Adipocyte (in vitro differentiated cells): Measurements from ENCODE around the gene TRRAP.
"Not testable (repeated sequence)": the region's sequence is repeated elsewhere in the genome, so short reads cannot be mapped to it uniquely, and the experiment has no call there.

Experiments
- DNase-seq: peaks from one replicate; pipeline ENCODE4 v3.0.0-alpha.2; 2015; ENCODE audit warnings: low read depth
- H3K27me3 ChIP-seq: replicated peaks from 2 replicates; pipeline ENCODE4 v1.7.0; 2013; ENCODE audit warnings: mild to moderate bottlenecking, low read length, moderate library complexity; ENCODE audit not compliant: control insufficient read depth, insufficient read depth
- H3K36me3 ChIP-seq: 2 replicates; pipeline ENCODE4 v1.7.0; 2013; ENCODE audit warnings: low read length, mild to moderate bottlenecking, moderate library complexity; ENCODE audit not compliant: control insufficient read depth, insufficient read depth, severe bottlenecking
- H3K4me1 ChIP-seq: 2 replicates; pipeline ENCODE4 v1.7.0; 2013; ENCODE audit warnings: mild to moderate bottlenecking, low read length, moderate library complexity; ENCODE audit not compliant: control insufficient read depth, insufficient read depth
- H3K4me3 ChIP-seq: 2 replicates; pipeline ENCODE4 v1.7.0; 2013; ENCODE audit warnings: mild to moderate bottlenecking, low read length, moderate library complexity
- H3K9ac ChIP-seq: 2 replicates; pipeline ENCODE4 v1.7.0; 2013; ENCODE audit warnings: mild to moderate bottlenecking, low read length, moderate library complexity
- H3K9me3 ChIP-seq: 2 replicates; pipeline ENCODE4 v1.7.0; 2013; ENCODE audit warnings: mild to moderate bottlenecking, low read length, moderate library complexity; ENCODE audit not compliant: control insufficient read depth

Gene TRRAP

DNA sequence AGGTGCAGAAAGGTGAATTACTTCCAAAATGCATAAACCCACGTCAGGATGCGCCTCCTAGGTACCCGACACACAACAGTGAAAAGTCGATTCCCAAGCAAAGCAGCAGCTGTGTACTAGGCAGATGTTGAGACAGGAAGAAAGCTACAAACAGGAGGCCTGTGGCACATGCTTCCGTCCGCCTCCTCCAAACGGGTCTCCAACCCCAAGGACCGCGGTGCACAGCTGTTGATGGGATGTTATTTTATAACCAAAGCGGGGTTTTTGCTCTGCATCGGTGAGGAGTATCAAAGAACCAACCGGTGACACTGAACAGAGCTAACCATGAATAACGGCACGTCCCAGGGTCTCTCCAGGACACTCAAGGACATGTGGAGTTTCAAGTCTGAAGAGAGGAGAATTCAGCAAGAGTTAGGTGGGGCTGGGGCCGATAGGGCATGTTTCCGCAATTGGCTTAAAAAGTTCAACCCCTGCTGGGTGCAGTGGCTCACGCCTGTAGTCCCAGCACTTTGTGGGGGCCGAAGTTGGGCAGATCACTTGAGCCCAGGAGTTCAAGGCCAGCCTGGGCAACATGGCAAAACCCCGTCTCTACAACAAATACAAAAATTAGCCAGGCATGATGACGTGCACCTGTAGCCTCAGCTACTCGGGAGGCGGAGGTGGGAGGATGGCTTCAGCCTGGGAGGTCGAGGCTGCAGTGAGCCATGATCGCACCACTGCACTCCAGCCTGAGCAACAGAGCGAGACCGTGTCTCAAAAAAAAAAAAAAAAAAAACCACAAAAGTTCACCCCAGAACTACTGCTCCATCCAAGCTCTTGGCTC, 157.6 kb downstream of the TRRAP start:
- Histone ChIP-seq H3K27me3 (no peaks in the 10 kb centered on the region), H3K36me3 (peaks cover 75% of the 10 kb centered on the region), H3K9ac (no peak overlapping the region), H3K4me3 (no peak overlapping the region), H3K4me1 (peaks cover 24% of the 10 kb centered on the region), H3K9me3 (no peaks in the 10 kb centered on the region)
- no peak for DNase-seq

DNA sequence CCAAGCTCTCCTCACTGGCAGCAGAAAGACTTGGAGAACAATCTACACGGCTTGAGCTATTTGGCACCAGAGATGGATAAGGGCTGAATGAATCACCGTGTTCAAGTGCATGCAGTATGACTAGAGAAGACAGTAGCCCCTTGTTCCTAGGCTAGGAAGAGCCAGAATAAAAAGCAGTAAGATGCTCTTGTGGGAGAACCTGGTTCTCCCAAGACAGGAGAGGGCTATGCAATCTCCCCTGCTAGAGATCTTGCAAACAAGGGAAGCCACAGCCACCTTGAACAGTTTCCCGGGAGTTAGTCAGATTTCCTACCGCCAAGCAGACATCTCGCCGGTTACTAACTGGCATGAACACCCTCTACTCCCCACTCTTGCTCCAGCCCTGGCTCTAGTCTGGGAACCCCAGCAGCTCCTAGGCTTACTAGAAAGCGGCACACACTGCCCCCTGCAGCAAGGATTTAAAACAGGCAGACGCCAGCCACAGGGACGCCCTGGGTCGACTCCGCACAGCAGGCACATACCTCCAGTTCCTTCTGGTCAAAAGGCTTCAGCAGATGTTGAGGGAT, 158.3 kb downstream of the TRRAP start:
- H3K36me3 ChIP-seq, result peaks cover 75% of the 10 kb centered on the region
- DNase-seq, result peak; percentile 25
- H3K4me1 ChIP-seq, result peaks cover 18% of the 10 kb centered on the region
- no peaks in the 10 kb centered on the region for H3K27me3 ChIP-seq
- no peaks in the 10 kb centered on the region for H3K9me3 ChIP-seq
- H3K4me3 ChIP-seq, result no peak overlapping the region
- no peak overlapping the region for H3K9ac ChIP-seq

DNA sequence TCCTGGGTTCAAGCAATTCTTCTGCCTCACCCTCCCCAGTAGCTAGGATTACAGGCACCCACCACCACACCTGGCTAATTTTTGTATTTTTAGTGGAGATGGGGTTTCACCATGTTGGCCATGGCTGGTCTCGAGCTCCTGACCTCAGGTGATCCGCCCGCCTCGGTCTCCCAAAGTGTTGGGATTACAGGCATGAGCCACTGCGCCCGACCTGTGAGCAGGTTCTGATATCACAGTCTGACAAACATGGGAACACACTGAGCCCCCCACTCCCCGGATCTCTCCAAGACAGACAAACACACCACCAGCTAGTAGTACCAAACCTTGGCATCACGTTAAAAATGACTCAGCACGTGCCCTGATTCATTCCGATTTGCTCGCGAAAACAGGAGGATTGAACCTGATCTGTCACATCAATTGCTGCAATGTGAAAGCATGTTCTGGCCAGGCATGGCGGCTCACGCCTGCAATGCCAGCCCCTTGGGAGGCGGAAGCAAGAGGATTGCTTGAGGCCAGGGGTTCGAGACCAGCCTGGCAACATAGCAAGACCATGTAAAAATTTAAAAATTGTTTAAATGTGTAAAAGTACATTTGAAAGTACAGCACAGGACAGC, 159.1 kb downstream of the TRRAP start:
- Histone ChIP-seq H3K27me3 (no peaks in the 10 kb centered on the region), H3K9me3 (no peaks in the 10 kb centered on the region), H3K9ac (no peak overlapping the region), H3K36me3 (peaks cover 74% of the 10 kb centered on the region), H3K4me1 (peaks cover 17% of the 10 kb centered on the region), H3K4me3 (no peak overlapping the region)
- no peak for DNase-seq

DNA sequence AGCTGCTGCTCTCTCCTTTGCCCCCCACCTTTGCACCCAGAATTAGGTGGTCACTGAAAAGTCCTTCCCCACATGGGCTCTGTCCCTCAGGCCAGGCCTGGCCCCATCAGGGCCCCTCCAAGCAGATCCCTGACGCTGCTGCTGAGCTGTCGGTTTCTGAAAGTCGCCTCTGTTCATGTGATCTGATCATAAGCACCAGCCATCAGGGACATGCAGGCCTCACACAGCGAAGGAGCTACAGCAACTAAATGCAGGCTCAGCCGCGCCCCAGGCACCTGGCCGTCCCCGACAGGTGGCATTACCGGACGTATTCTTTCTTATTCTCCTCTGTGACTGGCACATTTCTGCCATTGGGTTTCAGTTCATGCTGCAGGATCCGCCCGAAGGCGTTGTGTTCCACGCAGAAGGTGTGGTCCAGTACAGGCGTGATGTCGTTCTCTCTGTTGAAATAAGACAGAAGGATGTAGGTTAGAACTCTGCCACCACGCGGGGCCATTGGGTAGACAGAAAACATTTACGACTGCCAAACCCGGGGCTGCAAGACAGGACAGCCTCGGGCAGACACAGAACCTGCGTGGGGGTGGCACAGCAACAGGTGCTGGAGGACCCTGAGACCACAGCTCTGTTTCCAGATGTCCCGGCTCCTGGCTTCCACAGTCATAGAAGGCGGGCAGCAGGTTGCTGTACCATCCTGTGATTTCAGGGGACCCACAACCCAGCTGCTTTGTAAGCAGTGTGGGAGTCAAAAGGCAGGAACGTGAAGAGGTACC, 159.9 kb downstream of the TRRAP start:
- Histone ChIP-seq H3K9ac (no peak overlapping the region), H3K4me3 (no peak overlapping the region), H3K4me1 (peaks cover 17% of the 10 kb centered on the region), H3K9me3 (no peaks in the 10 kb centered on the region), H3K27me3 (no peaks in the 10 kb centered on the region), H3K36me3 (peaks cover 72% of the 10 kb centered on the region)
- DNase-seq, result no peak

- Histone ChIP-seq H3K27me3 (no peaks in the 10 kb centered on the region), H3K4me3 (no peak overlapping the region)
Observed at GRCh38 chr7:99039384-99039891, 161.1 kb downstream of the TRRAP start.

GRCh38 chr7:99040104-99040958, 162.0 kb downstream of the TRRAP start:
- Histone ChIP-seq H3K9me3 (no peaks in the 10 kb centered on the region), H3K4me3 (no peak overlapping the region), H3K4me1 (peaks cover 17% of the 10 kb centered on the region), H3K27me3 (no peaks in the 10 kb centered on the region), H3K36me3 (peaks cover 71% of the 10 kb centered on the region), H3K9ac (peak overlapping the region; percentile 74)
- DNase-seq, result peak; percentile 95

More at GRCh38 chr7:99039384-99039891, 161.1 kb downstream of the TRRAP start:
- Histone ChIP-seq H3K9ac (no peak overlapping the region), H3K9me3 (no peaks in the 10 kb centered on the region), H3K4me1 (peaks cover 17% of the 10 kb centered on the region), H3K36me3 (peaks cover 72% of the 10 kb centered on the region)
- no peak for DNase-seq

DNA sequence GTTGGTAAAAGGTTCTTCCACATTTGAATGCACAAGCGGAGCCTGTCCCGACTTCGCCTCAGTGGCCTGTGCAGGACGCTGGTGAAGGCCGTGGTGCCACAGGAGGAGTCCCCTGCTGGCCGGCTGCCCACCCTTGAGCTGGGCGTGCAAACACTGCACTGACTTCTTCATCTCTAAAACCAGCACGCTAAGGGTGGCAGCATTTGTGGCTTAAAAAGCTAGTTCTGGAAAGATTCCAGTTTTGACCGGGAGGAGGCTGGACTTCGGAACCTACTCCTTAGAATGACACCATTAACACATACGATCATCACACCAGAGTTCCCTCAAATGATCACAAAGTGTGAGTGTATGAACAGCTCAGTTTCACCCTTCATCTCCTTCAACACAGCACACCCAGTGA, 163.2 kb downstream of the TRRAP start:
- H3K9ac ChIP-seq, result no peak overlapping the region
- no peak overlapping the region for H3K4me3 ChIP-seq
- no peak for DNase-seq
- H3K27me3 ChIP-seq, result no peaks in the 10 kb centered on the region
- H3K4me1 ChIP-seq, result peaks cover 12% of the 10 kb centered on the region
- H3K9me3 ChIP-seq, result no peaks in the 10 kb centered on the region
- H3K36me3 ChIP-seq, result peaks cover 74% of the 10 kb centered on the region

DNA sequence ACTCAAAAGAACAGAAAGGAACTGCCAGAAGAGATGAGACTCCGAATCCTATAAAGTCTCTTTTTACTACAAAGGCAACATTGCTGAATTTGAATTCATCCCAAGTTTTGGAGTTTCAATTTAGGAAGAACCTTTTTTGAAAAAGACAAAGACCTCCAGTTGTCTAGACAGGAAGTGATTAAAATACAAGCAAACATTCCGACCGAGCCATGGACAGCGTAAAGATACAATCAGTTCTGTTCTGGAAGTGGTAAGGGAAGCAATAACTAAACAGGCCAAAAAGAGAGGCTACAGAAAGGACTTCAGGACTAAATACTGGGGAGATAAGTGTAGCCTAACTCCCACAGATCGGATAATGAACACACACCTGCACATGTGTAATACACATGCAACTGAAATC, 164.6 kb downstream of the TRRAP start:
- Histone ChIP-seq H3K27me3 (no peaks in the 10 kb centered on the region), H3K36me3 (peaks cover 79% of the 10 kb centered on the region)

DNA sequence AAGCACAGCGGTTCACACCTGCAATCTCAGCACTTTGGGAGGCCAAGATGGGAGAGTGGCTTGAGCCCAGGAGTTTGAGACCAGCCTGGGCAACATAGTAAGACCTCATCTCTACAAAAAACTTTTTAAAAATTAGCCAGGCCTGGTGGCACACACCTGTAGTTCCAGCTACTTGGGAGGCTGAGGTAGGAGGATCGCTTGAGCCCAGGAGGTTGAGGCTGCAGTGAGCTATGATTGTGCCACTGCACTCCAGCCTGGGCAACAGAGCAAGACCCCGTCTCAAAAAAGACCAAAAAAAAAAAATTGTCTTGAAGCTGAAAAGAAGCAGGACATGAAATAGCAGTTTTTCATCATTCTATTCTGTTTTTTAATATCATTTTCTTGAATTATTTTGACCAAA, 166.5 kb downstream of the TRRAP start:
- H3K36me3 ChIP-seq, result peaks cover 80% of the 10 kb centered on the region
- not testable (repeated sequence) for DNase-seq, H3K4me3 ChIP-seq, H3K9me3 ChIP-seq, H3K27me3 ChIP-seq, H3K4me1 ChIP-seq, H3K9ac ChIP-seq

More for the DNA sequence above, 164.6 kb downstream of the TRRAP start:
- no peak overlapping the region for H3K4me3 ChIP-seq
- H3K9me3 ChIP-seq, result no peaks in the 10 kb centered on the region
- no peak overlapping the region for H3K9ac ChIP-seq
- peak; percentile 40 for DNase-seq
- peaks cover 6% of the 10 kb centered on the region for H3K4me1 ChIP-seq

DNA sequence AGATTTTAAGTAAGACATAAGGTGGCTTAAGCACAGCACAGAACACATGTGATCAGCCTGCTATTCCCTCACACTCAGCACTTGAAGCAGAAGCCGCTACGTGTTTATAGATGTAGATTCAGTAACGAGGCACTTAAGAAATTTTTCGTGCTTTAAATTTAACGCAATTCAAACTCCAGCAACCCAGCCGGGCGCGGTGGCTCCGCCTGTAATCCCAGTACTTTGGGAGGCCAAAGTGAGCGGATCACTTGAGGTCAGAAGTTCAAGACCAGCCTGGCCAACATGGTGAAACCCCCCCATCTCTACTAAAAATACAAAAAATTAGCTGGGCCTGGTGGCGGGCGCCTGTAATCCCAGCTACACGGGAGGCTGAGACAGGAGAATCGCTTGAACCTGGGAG, 167.9 kb downstream of the TRRAP start:
- peaks cover 89% of the 10 kb centered on the region for H3K36me3 ChIP-seq
- not testable (repeated sequence) for H3K27me3 ChIP-seq

More for the DNA sequence above, 167.9 kb downstream of the TRRAP start:
- not testable (repeated sequence) for H3K4me1 ChIP-seq, H3K9ac ChIP-seq, H3K9me3 ChIP-seq, H3K4me3 ChIP-seq, DNase-seq
